CD4-positive, alpha-beta T cell (primary cell): ENCODE measurements around the gene MCOLN3. TPM values are rescaled to one million over a fixed set of nuclear protein-coding genes. Genes with fewer than 3 reads are reported as not detected.
"Not testable (repeated sequence)": the region's sequence is repeated elsewhere in the genome, so short reads cannot be mapped to it uniquely, and the experiment has no call there.

ENCODE experiments used
- ATAC-seq: fragments of 200-7000 bp; cut with Tn5 transposase; one replicate; pipeline ENCODE4 v1.10.0; 2022; ENCODE audit warnings: mild to moderate bottlenecking; ENCODE audit not compliant: poor library complexity
- CTCF ChIA-PET: fragments of 350-600 bp; sonication (Branson Sonifier 250); formaldehyde crosslinking; loops from one replicate; lab custom pipeline; 2021; ENCODE audit warnings: antibody characterized with exemption, inconsistent platforms; lab: Charles Lee
- POLR2A ChIA-PET: fragments of 350-600 bp; sonication (Branson Sonifier 250); formaldehyde crosslinking; loops from one replicate; lab custom pipeline; 2021; ENCODE audit warnings: antibody characterized with exemption, inconsistent platforms; lab: Charles Lee
- DNase-seq, 14 experiments: peaks; one replicate each; pipeline ENCODE4 v3.0.0-alpha.2; 2013 to 2020; ENCODE audit warnings: mixed read lengths in 2 of 14
- H3K27ac ChIP-seq, 2 donors: one replicate each; pipeline versions ENCODE4 v1.5.1 to v1.7.0; 2013; ENCODE audit warnings: low read length in 2 of 2, low read depth in 1 of 2, mild to moderate bottlenecking in 1 of 2
- H3K27me3 ChIP-seq, 2 experiments: 1 replicate in 1 of 2; 2 replicates in 1 of 2; pipeline versions ENCODE4 v1.6.1 to v1.7.0; 2013; ENCODE audit warnings: low read length in 2 of 2, control low read depth in 1 of 2, mild to moderate bottlenecking in 1 of 2, moderate library complexity in 1 of 2; ENCODE audit not compliant: insufficient read depth in 2 of 2, control insufficient read depth in 1 of 2
- H3K36me3 ChIP-seq: one replicate; pipeline ENCODE4 v1.6.1; 2013; ENCODE audit warnings: low read length, control low read depth; ENCODE audit not compliant: insufficient read depth
- H3K4me1 ChIP-seq: one replicate; pipeline ENCODE4 v1.6.1; 2013; ENCODE audit warnings: low read length, control low read depth; ENCODE audit not compliant: insufficient read depth
- H3K4me3 ChIP-seq: one replicate; pipeline ENCODE4 v1.5.1; 2013; ENCODE audit warnings: mild to moderate bottlenecking, low read length, moderate library complexity
- H3K9me3 ChIP-seq, 2 experiments: 1 replicate in 1 of 2; 2 replicates in 1 of 2; pipeline versions ENCODE4 v1.6.1 to v1.7.0; 2013; ENCODE audit warnings: low read length in 2 of 2, mild to moderate bottlenecking in 2 of 2, control low read depth in 1 of 2, moderate library complexity in 1 of 2; ENCODE audit not compliant: control insufficient read depth in 1 of 2, insufficient read depth in 1 of 2
- H3K27ac Mint-ChIP-seq: one replicate; pipeline ENCODE4 v1.8.0; 2020; ENCODE audit warnings: mixed read lengths
- H3K27me3 Mint-ChIP-seq: one replicate; pipeline ENCODE4 v1.8.0; 2021; ENCODE audit warnings: mixed read lengths
- H3K36me3 Mint-ChIP-seq: one replicate; pipeline ENCODE4 v1.8.0; 2021; ENCODE audit warnings: low read depth, mixed read lengths
- H3K4me1 Mint-ChIP-seq: one replicate; pipeline ENCODE4 v1.8.0; 2021; ENCODE audit warnings: low read depth, mixed read lengths
- H3K4me3 Mint-ChIP-seq: one replicate; pipeline ENCODE4 v1.8.0; 2020; ENCODE audit warnings: mild to moderate bottlenecking, mixed read lengths
- H3K9me3 Mint-ChIP-seq: one replicate; pipeline ENCODE4 v1.8.0; 2020; ENCODE audit warnings: mixed read lengths
- intact Hi-C, 2 experiments: fragments of 100-400 bp; cut with DNase I in 1 of 2; cut with micrococcal nuclease in 1 of 2; formaldehyde crosslinking; loops; one replicate each; pipeline versions ENCODE4 v1.15.1 to v1.9.0; 2023 to 2025; cut with DNase I, micrococcal nuclease
- total RNA-seq, 174 experiments: library from RNA in 2 of 174; stranded (reverse) in 2 of 174; gene quantifications; one replicate each; pipeline ENCODE4 v1.2.3 and lab custom pipeline; 2021 to 2026
- TF ChIP-seq, protein P1 (sequence below): fragments of 200-600 bp; IDR thresholded peaks from one replicate; pipeline ENCODE4 v1.8.0; 2022; ENCODE audit warnings: antibody characterized with exemption, mild to moderate bottlenecking

Gene MCOLN3
- total RNA-seq, 2 experiments from 2014 or later: 0.14 to 0.22 TPM

GRCh38 chr1:85015826-85016225 lies 32.5 kb downstream of the MCOLN3 start:
- Histone ChIP-seq H3K4me1 (no peaks in the 10 kb centered on the region), H3K4me3 (no peak overlapping the region), H3K36me3 (no peaks in the 10 kb centered on the region), H3K27me3 (no peaks in the 10 kb centered on the region), H3K27ac (no peak overlapping the region), H3K9me3 (no peaks in the 10 kb centered on the region)
- H3K9me3 Mint-ChIP-seq: no peaks in the 10 kb centered on the region
- H3K27me3 Mint-ChIP-seq: peaks cover 8% of the 10 kb centered on the region
- TF ChIP-seq, protein P1, sequence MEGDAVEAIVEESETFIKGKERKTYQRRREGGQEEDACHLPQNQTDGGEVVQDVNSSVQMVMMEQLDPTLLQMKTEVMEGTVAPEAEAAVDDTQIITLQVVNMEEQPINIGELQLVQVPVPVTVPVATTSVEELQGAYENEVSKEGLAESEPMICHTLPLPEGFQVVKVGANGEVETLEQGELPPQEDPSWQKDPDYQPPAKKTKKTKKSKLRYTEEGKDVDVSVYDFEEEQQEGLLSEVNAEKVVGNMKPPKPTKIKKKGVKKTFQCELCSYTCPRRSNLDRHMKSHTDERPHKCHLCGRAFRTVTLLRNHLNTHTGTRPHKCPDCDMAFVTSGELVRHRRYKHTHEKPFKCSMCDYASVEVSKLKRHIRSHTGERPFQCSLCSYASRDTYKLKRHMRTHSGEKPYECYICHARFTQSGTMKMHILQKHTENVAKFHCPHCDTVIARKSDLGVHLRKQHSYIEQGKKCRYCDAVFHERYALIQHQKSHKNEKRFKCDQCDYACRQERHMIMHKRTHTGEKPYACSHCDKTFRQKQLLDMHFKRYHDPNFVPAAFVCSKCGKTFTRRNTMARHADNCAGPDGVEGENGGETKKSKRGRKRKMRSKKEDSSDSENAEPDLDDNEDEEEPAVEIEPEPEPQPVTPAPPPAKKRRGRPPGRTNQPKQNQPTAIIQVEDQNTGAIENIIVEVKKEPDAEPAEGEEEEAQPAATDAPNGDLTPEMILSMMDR: no peak
- DNase-seq: no peak
- H3K27ac Mint-ChIP-seq: no peak overlapping the region
- H3K36me3 Mint-ChIP-seq: no peaks in the 10 kb centered on the region
- no peak for ATAC-seq
- H3K4me1 Mint-ChIP-seq: no peaks in the 10 kb centered on the region
- ChIA-PET POLR2A (no interaction called here), CTCF (interaction anchor here (0.7 kb wide), 1 partner anchor 48 kb away, joined by 3 read pairs; no protein-coding TSS in a partner anchor)
- intact Hi-C loops: no loop called here
- H3K4me3 Mint-ChIP-seq: no peak overlapping the region

GRCh38 chr1:85005641-85006040 lies 42.7 kb downstream of the MCOLN3 start:
- H3K36me3 Mint-ChIP-seq, H3K4me3 Mint-ChIP-seq, H3K27me3 ChIP-seq, H3K27ac Mint-ChIP-seq, H3K4me1 ChIP-seq, H3K27ac ChIP-seq, H3K4me3 ChIP-seq, H3K4me1 Mint-ChIP-seq, H3K36me3 ChIP-seq, intact Hi-C loops, ATAC-seq, CTCF ChIA-PET: not testable (repeated sequence)
- peak in 1 of 14 experiments; percentile 48 for DNase-seq
- peaks cover 17% of the 10 kb centered on the region for H3K9me3 Mint-ChIP-seq
- peaks cover 34% of the 10 kb centered on the region for H3K27me3 Mint-ChIP-seq
- peaks cover 8 to 12% of the 10 kb centered on the region in 2 experiments for H3K9me3 ChIP-seq
- POLR2A ChIA-PET: interaction anchor here (0.6 to 1.3 kb wide), 3 partner anchors 14 to 250 kb away, joined by 3 read pairs; no protein-coding TSS in a partner anchor

GRCh38 chr1:85001742-85002141 lies 46.6 kb downstream of the MCOLN3 start:
- DNase-seq (no peak), ATAC-seq (no peak)
- H3K27ac Mint-ChIP-seq: no peak overlapping the region
- peaks cover 42% of the 10 kb centered on the region for H3K27me3 Mint-ChIP-seq
- Histone ChIP-seq H3K36me3 (no peaks in the 10 kb centered on the region), H3K4me3 (no peak overlapping the region), H3K4me1 (peaks cover 22% of the 10 kb centered on the region), H3K9me3 (peaks cover 0 to 12% of the 10 kb centered on the region in 2 experiments), H3K27me3 (peaks cover 8 to 33% of the 10 kb centered on the region in 2 experiments), H3K27ac (no peak overlapping the region)
- H3K4me3 Mint-ChIP-seq: no peak overlapping the region
- intact Hi-C loops: no loop called here
- peaks cover 9% of the 10 kb centered on the region for H3K36me3 Mint-ChIP-seq
- POLR2A ChIA-PET: no interaction called here
- CTCF ChIA-PET: interaction anchor here (1.3 kb wide), 1 partner anchor 258 kb away, joined by 3 read pairs; the partner anchor contains the start of gene C1orf52
- H3K4me1 Mint-ChIP-seq: peaks cover 27% of the 10 kb centered on the region
- TF ChIP-seq, protein P1: no peak
- peaks cover 15% of the 10 kb centered on the region for H3K9me3 Mint-ChIP-seq
